ENCODE data around the gene ELF2.

DNA sequence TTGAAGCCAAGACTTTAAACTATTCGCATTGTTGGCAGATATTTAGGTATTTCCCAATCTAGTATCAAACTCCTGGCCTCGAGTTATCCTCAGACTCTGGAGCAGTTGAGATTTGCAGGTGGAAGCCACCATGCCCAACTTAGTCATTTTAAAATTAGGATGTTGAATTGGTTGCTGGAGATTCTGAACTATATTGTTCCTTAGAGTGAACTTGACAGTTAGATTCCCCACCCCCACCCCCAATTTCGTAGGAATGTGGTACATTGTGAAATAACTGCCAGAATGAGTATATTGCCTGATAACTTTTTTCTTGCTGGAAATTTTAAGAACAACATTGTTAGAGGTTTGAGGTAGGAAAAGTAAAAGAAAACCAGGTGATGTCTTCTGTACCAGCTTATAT, 159.2 kb downstream of the ELF2 start:
- TF ChIP-seq, protein P1, sequence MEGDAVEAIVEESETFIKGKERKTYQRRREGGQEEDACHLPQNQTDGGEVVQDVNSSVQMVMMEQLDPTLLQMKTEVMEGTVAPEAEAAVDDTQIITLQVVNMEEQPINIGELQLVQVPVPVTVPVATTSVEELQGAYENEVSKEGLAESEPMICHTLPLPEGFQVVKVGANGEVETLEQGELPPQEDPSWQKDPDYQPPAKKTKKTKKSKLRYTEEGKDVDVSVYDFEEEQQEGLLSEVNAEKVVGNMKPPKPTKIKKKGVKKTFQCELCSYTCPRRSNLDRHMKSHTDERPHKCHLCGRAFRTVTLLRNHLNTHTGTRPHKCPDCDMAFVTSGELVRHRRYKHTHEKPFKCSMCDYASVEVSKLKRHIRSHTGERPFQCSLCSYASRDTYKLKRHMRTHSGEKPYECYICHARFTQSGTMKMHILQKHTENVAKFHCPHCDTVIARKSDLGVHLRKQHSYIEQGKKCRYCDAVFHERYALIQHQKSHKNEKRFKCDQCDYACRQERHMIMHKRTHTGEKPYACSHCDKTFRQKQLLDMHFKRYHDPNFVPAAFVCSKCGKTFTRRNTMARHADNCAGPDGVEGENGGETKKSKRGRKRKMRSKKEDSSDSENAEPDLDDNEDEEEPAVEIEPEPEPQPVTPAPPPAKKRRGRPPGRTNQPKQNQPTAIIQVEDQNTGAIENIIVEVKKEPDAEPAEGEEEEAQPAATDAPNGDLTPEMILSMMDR (conservative IDR thresholded peaks at IDR 0.05; ENCODE audit: low read length) = no peak
- no peak for TF ChIP-seq EZH2phosphoT487 (IDR thresholded peaks at IDR 0.05; ENCODE audit: borderline replicate concordance)
